GM10248 (cell line): ENCODE results near the gene PRELP.
"Not testable (repeated sequence)": the region's sequence is repeated elsewhere in the genome, so short reads cannot be mapped to it uniquely, and the experiment has no call there.

ENCODE experiments used
- CTCF ChIA-PET: fragments of 300-600 bp; sonication (Branson Sonifier 250); formaldehyde crosslinking; extraction: SDS; loops from one replicate; lab custom pipeline; 2021; ENCODE audit warnings: antibody characterized with exemption; lab: Yijun Ruan, JAX
- POLR2A ChIA-PET: fragments of 350-650 bp; sonication (Branson Sonifier 250); formaldehyde crosslinking; extraction: SDS; loops from one replicate; lab custom pipeline; 2020; ENCODE audit warnings: antibody characterized with exemption; lab: Yijun Ruan, JAX
- DNase-seq: peaks from one replicate; pipeline ENCODE4 v3.0.0; 2012; ENCODE audit errors: extremely low spot score
- TF ChIP-seq, protein P1 (sequence below): IDR thresholded peaks from 2 replicates; pipeline ENCODE4 v1.5.1; 2012; ENCODE audit warnings: mild to moderate bottlenecking, low read depth; ENCODE audit errors: extremely low read depth, missing control alignments, control extremely low read depth

Gene PRELP

DNA sequence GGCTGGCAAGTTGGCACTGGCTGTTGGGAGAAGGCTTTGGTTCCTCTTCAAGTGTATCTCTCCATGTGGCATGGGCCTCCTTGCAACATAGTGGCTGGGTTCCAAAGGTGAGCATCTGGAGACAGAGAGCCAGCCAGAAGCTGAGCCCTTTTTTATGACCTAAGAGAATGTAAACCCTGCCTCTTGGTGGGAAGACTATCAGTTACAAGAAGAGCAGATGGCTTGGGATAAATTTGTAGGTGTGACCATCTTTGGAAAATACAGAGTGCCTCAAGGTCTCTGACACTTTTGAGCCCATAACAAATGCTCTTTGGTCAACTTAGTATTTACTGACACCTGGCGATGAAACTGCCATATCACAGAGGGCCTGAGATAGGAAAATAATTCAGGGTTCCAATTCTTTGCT lies 31.4 kb upstream of the PRELP start:
- TF ChIP-seq, protein P1, sequence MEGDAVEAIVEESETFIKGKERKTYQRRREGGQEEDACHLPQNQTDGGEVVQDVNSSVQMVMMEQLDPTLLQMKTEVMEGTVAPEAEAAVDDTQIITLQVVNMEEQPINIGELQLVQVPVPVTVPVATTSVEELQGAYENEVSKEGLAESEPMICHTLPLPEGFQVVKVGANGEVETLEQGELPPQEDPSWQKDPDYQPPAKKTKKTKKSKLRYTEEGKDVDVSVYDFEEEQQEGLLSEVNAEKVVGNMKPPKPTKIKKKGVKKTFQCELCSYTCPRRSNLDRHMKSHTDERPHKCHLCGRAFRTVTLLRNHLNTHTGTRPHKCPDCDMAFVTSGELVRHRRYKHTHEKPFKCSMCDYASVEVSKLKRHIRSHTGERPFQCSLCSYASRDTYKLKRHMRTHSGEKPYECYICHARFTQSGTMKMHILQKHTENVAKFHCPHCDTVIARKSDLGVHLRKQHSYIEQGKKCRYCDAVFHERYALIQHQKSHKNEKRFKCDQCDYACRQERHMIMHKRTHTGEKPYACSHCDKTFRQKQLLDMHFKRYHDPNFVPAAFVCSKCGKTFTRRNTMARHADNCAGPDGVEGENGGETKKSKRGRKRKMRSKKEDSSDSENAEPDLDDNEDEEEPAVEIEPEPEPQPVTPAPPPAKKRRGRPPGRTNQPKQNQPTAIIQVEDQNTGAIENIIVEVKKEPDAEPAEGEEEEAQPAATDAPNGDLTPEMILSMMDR, result no peak
- CTCF ChIA-PET, result interaction anchor here (1.0 to 10.0 kb wide), 3 partner anchors 10 to 177 kb away, joined by 3 to 148 read pairs (median 6); no protein-coding TSS in a partner anchor
- POLR2A ChIA-PET, result no interaction called here
- no peak for DNase-seq

GRCh38 chr1:203447151-203447550 lies 28.5 kb upstream of the PRELP start:
- no peak for DNase-seq
- POLR2A ChIA-PET, result no interaction called here
- CTCF ChIA-PET, result interaction anchor here (1.1 to 10.0 kb wide), 6 partner anchors 13 to 180 kb away, joined by 3 to 148 read pairs (median 6); no protein-coding TSS in a partner anchor
- TF ChIP-seq, protein P1, result no peak

- POLR2A ChIA-PET, DNase-seq: not testable (repeated sequence)
- CTCF ChIA-PET, result interaction anchor here (1.1 to 10.0 kb wide), 5 partner anchors 12 to 106 kb away, joined by 3 to 148 read pairs (median 5); no protein-coding TSS in a partner anchor
Measured at GRCh38 chr1:203447598-203447997, 28.0 kb upstream of the PRELP start.

GRCh38 chr1:203448521-203449061 lies 27.0 kb upstream of the PRELP start:
- CTCF ChIA-PET, result interaction anchor here (1.7 to 10.0 kb wide), 2 partner anchors 15 to 107 kb away, joined by 5 to 148 read pairs; no protein-coding TSS in a partner anchor
- TF ChIP-seq, protein P1, result no peak
- DNase-seq, result no peak
- POLR2A ChIA-PET, result no interaction called here

DNA sequence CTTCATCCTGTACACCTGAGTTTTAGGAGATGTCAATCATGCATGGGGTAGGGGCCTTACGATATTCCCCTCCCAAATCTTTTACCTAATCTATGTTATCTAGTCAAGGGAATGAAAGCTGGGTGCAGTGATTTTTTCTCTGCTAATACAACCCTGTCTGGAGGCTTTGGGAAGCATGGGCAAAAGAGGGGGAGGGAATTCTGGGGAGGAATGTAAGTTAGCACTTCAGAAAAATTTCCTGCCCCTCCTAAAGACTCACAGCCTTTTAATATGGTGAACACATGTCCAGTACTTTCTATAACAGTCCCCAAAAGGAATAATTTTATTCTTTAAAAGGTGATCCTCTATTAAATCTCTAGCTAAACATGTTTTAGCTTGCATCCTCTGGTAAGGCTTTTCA lies 25.6 kb upstream of the PRELP start:
- ChIA-PET POLR2A (no interaction called here), CTCF (interaction anchor here (1.1 to 2.3 kb wide), 3 partner anchors 9 to 183 kb away, joined by 3 to 8 read pairs (median 4); no protein-coding TSS in a partner anchor)
- TF ChIP-seq, protein P1, result no peak
- no peak for DNase-seq

GRCh38 chr1:203450479-203451149 lies 25.0 kb upstream of the PRELP start:
- TF ChIP-seq, protein P1, result no peak
- ChIA-PET POLR2A (no interaction called here), CTCF (interaction anchor here (0.9 to 2.3 kb wide), 4 partner anchors 9 to 183 kb away, joined by 3 to 8 read pairs (median 4); no protein-coding TSS in a partner anchor)
- DNase-seq, result no peak
